Activated naive CD4-positive, alpha-beta T cell treated with anti-CD3 and anti-CD28 coated beads, Interleukin-2, amount 50 U/mL, for 24 hours (primary cell): Measurements from ENCODE around the gene MLLT10.

ENCODE experiments used
- H3K27ac Mint-ChIP-seq: one replicate; pipeline ENCODE4 v1.8.0; 2021; ENCODE audit warnings: mild to moderate bottlenecking, mixed read lengths
- H3K27me3 Mint-ChIP-seq: one replicate; pipeline ENCODE4 v1.8.0; 2021; ENCODE audit warnings: mixed read lengths
- H3K36me3 Mint-ChIP-seq: one replicate; pipeline ENCODE4 v1.8.0; 2021; ENCODE audit warnings: mixed read lengths
- H3K4me1 Mint-ChIP-seq: one replicate; pipeline ENCODE4 v1.8.0; 2021; ENCODE audit warnings: mixed read lengths
- H3K4me3 Mint-ChIP-seq: one replicate; pipeline ENCODE4 v1.8.0; 2021; ENCODE audit warnings: mild to moderate bottlenecking, mixed read lengths
- H3K9me3 Mint-ChIP-seq: one replicate; pipeline ENCODE4 v1.8.0; 2021; ENCODE audit warnings: mixed read lengths

The MLLT10 gene

DNA sequence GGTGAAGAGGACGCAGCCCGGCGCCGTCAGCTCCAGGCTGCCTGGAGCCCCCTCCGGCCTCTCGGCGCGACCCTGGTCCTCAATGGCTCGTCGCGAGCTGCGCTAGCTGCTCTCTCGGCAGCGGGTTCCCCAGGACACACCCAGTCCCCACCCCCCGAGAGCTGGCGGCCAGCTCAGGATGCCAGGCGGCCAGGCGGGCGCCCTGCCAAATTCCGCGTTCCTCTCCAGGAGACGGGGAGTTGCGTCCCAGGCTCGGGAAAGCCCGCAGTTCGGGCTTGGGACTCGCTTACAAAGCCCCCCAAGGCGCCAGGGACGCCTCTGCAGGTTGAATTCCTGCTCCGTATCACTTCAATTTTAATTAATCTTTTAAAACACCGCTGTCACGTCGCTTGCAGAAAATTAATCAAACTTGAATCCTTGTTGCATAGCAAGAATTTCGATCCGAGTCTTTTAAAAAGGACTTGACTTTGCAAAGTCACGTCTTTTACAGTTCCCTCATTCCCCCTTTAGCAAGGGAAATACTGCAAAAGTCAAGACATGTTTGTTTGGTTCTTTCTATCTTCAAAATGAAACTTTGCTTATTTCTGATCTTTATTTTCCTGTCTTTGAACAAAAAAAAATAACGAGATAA, 36.7 kb upstream of the MLLT10 start:
- H3K27ac Mint-ChIP-seq = peak overlapping the region; percentile 30
- H3K27me3 Mint-ChIP-seq = peaks cover 40% of the 10 kb centered on the region
- no peaks in the 10 kb centered on the region for H3K9me3 Mint-ChIP-seq

DNA sequence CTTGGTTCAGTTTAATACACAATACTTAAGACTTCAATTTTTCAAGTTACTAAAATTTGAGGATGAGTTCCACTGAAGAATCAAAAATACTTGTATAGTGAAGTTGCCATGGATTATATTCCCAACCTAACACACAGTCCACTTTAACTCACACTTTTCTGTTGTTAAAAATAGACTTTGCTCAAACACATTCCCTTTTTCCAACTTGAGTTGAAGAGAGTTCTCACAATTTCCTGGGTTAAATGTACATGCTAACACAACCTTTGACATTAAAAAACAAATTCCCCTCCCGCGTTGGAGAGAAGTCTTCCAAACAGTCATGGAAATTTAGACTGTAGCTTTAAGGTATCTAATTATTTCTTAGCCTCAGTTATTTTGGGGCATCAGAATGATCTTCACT, 35.7 kb upstream of the MLLT10 start:
- Mint-ChIP-seq H3K27me3 (peaks cover 42% of the 10 kb centered on the region), H3K27ac (no peak overlapping the region), H3K4me1 (peaks cover 25% of the 10 kb centered on the region), H3K9me3 (no peaks in the 10 kb centered on the region), H3K4me3 (peak overlapping the region; percentile 35), H3K36me3 (peaks cover 2% of the 10 kb centered on the region)

More for the DNA sequence above, 36.7 kb upstream of the MLLT10 start:
- Mint-ChIP-seq H3K4me1 (peaks cover 25% of the 10 kb centered on the region), H3K4me3 (peak overlapping the region; percentile 35), H3K36me3 (peaks cover 2% of the 10 kb centered on the region)

GRCh38 chr10:21498986-21499385, 35.0 kb upstream of the MLLT10 start:
- H3K4me1 Mint-ChIP-seq = peaks cover 24% of the 10 kb centered on the region
- no peak overlapping the region for H3K4me3 Mint-ChIP-seq
- no peaks in the 10 kb centered on the region for H3K9me3 Mint-ChIP-seq
- peaks cover 42% of the 10 kb centered on the region for H3K27me3 Mint-ChIP-seq
- peak overlapping the region; percentile 26 for H3K27ac Mint-ChIP-seq
- H3K36me3 Mint-ChIP-seq = peaks cover 2% of the 10 kb centered on the region

DNA sequence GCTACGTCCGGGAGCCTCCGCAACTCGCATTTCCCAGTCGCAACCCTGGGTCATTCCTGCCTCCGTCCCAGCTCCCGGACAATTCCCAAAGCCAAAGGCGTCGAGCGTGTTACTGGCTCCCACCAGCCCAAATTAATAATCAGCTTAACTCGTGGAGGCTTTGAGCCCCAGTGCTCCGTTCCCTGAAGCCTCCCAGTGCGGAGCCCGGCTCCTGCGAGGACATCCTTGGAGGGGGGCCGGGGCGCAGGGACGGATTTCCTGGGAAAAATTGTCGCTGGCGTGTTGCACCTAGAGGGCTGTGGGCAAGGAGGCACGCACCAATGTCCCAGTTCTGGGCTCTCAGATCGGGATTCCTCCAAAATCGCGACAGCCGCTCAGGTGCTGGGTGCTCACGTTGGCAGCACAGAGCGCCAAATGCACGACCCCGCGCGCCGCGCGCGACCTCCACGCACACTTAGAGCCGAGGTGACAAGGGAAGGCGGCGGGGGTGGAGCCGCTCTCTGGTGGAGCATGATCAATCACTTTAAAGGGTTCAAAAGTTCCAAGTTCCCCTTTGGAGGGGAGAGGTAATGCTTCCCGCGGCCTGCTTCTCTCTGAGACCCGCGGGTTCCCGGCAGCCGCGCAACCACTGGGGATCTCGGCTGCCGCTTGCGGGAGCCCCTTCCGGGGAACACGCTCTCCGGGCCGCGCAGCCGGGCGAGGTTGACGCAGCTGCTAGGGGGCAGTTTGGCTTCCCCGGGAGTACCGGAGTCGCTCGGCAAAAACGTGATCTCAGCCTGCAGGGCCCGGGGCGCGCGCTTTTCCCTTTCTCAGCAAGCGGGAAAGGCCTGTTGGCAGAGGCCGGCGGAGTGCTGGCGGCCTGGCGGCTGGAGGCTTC, 34.1 kb upstream of the MLLT10 start:
- Mint-ChIP-seq H3K36me3 (peaks cover 2% of the 10 kb centered on the region), H3K9me3 (no peaks in the 10 kb centered on the region), H3K4me1 (peaks cover 19% of the 10 kb centered on the region), H3K27me3 (peaks cover 37% of the 10 kb centered on the region), H3K4me3 (peak overlapping the region; percentile 3), H3K27ac (no peak overlapping the region)

DNA sequence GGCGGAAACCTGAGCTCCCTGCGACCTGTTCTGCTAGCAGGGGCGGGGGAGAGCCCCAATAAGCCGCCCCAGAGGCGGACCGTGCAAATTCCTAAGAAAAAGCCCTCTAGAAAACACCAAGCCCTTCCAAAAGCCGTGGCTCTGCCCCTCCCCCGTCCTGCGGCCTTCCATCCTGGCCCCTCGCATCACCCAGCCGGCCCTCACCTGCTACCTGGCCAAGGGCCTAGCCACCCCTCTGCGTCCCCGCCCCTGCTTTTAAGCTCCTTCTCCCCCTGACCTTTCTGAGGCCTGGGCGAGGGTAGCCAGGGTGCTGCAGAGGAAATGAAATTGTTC, 33.5 kb upstream of the MLLT10 start:
- H3K4me3 Mint-ChIP-seq = no peak overlapping the region
- peaks cover 2% of the 10 kb centered on the region for H3K36me3 Mint-ChIP-seq
- H3K27ac Mint-ChIP-seq = no peak overlapping the region
- H3K27me3 Mint-ChIP-seq = peaks cover 32% of the 10 kb centered on the region
- H3K9me3 Mint-ChIP-seq = no peaks in the 10 kb centered on the region
- H3K4me1 Mint-ChIP-seq = peaks cover 14% of the 10 kb centered on the region

- H3K9me3 Mint-ChIP-seq = no peaks in the 10 kb centered on the region
- peaks cover 33% of the 10 kb centered on the region for H3K27me3 Mint-ChIP-seq
- H3K4me3 Mint-ChIP-seq = no peak overlapping the region
- H3K4me1 Mint-ChIP-seq = peaks cover 13% of the 10 kb centered on the region
- no peak overlapping the region for H3K27ac Mint-ChIP-seq
- peaks cover 2% of the 10 kb centered on the region for H3K36me3 Mint-ChIP-seq
Measured at GRCh38 chr10:21501091-21501490, 32.9 kb upstream of the MLLT10 start.

DNA sequence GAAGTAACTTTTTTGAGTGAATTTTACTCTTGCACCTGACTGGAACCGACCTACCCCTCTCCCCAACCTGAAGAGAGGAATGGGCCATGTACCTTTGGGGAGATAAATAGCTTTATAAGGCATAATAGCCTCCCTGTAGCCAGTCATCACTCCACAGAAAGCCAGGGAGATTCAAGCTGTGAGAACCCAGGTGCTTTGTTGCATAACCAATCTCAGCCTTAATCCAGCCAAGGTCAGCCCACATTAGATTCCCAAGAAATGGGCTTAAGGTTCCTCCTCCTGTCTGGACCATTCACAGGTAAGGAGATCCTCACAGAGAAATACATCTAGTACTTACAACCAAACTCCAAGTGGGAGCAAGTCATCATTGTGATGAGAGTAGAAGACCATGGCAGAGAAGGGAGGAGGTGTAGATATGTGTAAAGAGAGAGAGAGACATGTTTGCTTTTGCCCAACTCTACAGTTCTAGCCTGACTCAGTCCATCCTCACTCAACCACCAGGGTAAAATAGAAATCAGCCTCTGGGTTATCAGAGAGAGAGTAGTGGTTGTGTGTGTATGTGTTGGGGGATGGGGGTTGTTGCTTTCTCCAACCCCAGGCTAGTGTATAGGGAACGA, 32.2 kb upstream of the MLLT10 start:
- H3K4me3 Mint-ChIP-seq = no peak overlapping the region
- peaks cover 13% of the 10 kb centered on the region for H3K4me1 Mint-ChIP-seq
- peaks cover 37% of the 10 kb centered on the region for H3K27me3 Mint-ChIP-seq
- H3K9me3 Mint-ChIP-seq = no peaks in the 10 kb centered on the region
- peaks cover 2% of the 10 kb centered on the region for H3K36me3 Mint-ChIP-seq
- H3K27ac Mint-ChIP-seq = no peak overlapping the region

DNA sequence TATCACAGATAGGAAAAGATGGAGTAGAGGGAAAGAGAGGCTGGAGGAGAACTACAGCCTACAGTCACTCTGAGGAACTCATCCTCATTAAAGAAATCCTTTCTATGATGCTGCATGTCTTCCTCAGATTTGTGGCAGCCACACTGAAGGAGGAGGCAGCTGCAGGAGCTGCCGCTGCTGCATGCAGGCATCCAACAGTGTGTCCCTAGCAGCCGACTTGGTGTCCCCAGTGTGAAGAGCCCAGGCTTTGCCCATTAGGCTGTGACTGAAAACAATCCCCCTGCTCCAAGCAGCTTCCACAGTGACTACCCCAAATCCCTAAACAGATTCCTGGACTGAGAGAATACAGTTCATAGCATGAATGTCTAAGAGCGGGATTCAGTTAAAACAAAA, 31.7 kb upstream of the MLLT10 start:
- H3K9me3 Mint-ChIP-seq = no peaks in the 10 kb centered on the region
- no peak overlapping the region for H3K27ac Mint-ChIP-seq
- H3K4me1 Mint-ChIP-seq = peaks cover 12% of the 10 kb centered on the region
- H3K27me3 Mint-ChIP-seq = peaks cover 37% of the 10 kb centered on the region
- no peak overlapping the region for H3K4me3 Mint-ChIP-seq
- peaks cover 2% of the 10 kb centered on the region for H3K36me3 Mint-ChIP-seq

GRCh38 chr10:21503542-21503941, 30.5 kb upstream of the MLLT10 start:
- peaks cover 27% of the 10 kb centered on the region for H3K27me3 Mint-ChIP-seq
- no peak overlapping the region for H3K4me3 Mint-ChIP-seq
- no peak overlapping the region for H3K27ac Mint-ChIP-seq
- peaks cover 4% of the 10 kb centered on the region for H3K4me1 Mint-ChIP-seq
- peaks cover 2% of the 10 kb centered on the region for H3K36me3 Mint-ChIP-seq
- H3K9me3 Mint-ChIP-seq = no peaks in the 10 kb centered on the region

DNA sequence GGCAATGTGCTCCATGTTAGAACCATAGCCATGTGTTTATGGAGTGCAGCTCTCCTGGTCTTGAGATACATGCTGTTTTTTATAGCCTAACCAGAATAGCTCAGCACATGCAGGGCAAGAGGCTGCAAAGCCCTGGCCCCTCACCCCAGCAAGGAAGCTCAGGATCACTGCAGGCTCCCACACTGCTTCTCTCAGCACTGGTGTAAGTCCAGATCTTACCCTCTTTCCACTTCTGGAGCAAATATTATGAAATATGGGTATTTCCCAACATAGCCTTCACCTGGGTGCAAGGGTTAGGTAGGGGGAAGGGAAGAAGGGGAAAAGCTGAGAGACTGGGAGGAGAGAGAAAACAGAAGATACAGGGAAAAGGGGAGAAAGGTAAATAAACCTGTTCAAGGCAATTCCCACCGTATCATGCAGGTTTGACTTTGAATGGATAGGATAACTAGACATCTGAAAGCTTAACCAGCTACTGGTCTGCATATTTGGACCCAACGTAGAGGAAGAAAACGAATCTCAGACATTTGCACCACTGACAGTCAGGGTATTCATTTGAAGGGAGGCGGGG, 28.2 kb upstream of the MLLT10 start:
- no peak overlapping the region for H3K4me3 Mint-ChIP-seq
- H3K4me1 Mint-ChIP-seq = no peaks in the 10 kb centered on the region
- peaks cover 20% of the 10 kb centered on the region for H3K27me3 Mint-ChIP-seq
- H3K9me3 Mint-ChIP-seq = no peaks in the 10 kb centered on the region
- H3K36me3 Mint-ChIP-seq = no peaks in the 10 kb centered on the region
- H3K27ac Mint-ChIP-seq = no peak overlapping the region

DNA sequence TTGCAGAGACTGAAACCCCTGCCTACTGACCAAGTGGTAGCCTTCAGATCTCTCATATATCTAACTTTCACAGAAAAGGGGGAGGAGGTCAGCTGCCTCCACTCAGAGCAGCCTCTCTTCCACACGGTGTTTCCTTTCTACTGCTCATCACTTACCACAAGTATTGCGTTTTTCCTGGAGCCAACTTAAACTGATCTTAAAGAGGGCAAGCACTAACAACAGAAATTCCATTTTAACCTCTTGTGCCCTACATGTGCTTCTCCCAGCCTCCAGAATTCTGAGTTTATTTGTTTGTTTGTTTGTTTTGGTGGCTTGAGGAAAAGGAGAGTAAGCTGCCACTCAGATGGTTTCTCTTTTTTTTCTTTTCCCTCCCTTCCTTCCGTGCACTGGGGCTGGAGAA, 27.7 kb upstream of the MLLT10 start:
- H3K27me3 Mint-ChIP-seq = peaks cover 21% of the 10 kb centered on the region
- H3K4me3 Mint-ChIP-seq = no peak overlapping the region
- H3K36me3 Mint-ChIP-seq = no peaks in the 10 kb centered on the region
- no peak overlapping the region for H3K27ac Mint-ChIP-seq
- no peaks in the 10 kb centered on the region for H3K9me3 Mint-ChIP-seq
- H3K4me1 Mint-ChIP-seq = no peaks in the 10 kb centered on the region

- Mint-ChIP-seq H3K27me3 (peaks cover 25% of the 10 kb centered on the region), H3K4me1 (no peaks in the 10 kb centered on the region), H3K9me3 (no peaks in the 10 kb centered on the region), H3K4me3 (no peak overlapping the region), H3K27ac (no peak overlapping the region), H3K36me3 (no peaks in the 10 kb centered on the region)
Measured at GRCh38 chr10:21507150-21507549, 26.9 kb upstream of the MLLT10 start.

DNA sequence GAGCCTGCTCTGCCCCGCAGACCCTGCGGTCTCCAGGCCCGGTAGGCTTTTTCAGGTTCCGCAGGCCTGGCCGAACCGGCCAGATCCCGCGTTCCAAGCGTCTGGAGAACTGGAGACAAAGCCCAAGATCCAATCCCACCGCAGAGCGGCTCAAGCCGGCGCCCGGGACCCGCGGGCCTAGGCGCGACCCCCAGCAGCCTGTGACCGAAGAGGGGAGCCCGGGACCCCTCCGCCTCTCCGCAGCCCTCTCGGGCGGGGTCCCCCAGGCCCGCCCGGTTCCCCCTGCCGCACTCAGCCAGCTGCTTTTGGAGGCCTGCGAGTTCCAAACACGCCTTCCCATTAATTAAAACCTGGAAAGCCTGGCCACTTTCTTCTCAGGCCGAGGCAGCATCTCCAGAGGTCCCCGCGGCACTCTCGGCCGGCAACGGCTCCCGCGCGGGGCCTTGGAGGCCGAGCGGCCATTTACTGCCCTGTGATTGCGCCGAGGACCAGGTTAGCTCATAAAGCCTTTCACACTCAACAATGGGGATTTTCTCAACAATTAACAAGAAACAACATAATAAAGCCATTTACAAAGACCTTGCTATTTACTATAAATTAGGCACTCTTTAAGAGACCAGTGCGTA, 25.2 kb upstream of the MLLT10 start:
- Mint-ChIP-seq H3K36me3 (no peaks in the 10 kb centered on the region), H3K4me1 (no peaks in the 10 kb centered on the region), H3K9me3 (no peaks in the 10 kb centered on the region), H3K27me3 (peaks cover 32% of the 10 kb centered on the region), H3K4me3 (no peak overlapping the region), H3K27ac (no peak overlapping the region)

GRCh38 chr10:21509341-21510240, 24.4 kb upstream of the MLLT10 start:
- Mint-ChIP-seq H3K27ac (no peak overlapping the region), H3K36me3 (no peaks in the 10 kb centered on the region), H3K27me3 (peaks cover 36% of the 10 kb centered on the region), H3K4me1 (no peaks in the 10 kb centered on the region), H3K9me3 (no peaks in the 10 kb centered on the region), H3K4me3 (no peak overlapping the region)
